Measurements from ENCODE around the gene LACTB. TPM values are rescaled to one million over a fixed set of nuclear protein-coding genes. Genes with fewer than 3 reads are reported as not detected.

The LACTB gene
- total and polyA plus RNA-seq, 2 of the 4 experiments (the other 2 are of a cell fraction): 12.9 to 32.7 TPM

DNA sequence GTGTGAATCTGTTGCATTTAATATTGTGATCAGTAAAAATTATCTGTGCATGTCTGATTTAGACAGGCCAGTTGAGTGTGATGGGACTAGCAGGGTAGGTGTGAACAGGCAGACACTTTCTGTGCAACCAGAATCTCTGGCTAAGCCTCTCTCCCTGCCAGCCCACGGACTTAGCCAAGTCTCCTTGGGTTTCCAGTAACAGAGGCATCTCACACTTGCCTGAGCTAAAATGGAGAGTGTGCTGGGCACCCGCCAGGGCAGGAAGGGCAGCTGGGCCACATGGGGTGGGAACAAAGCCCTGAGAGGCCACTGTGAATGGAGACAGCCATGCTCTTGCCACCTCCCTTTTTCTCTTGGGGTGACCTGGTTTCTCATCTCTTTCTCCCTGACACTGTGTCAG lies 48.1 kb downstream of the LACTB start:
- Histone ChIP-seq H3K27ac (ENCODE audit: insufficient read depth, low read length) (no peak overlapping the region), H2BK5ac (ENCODE audit: low read depth, low read length, poor library complexity, severe bottlenecking) (no peak overlapping the region), H3K9ac (ENCODE audit: low read depth, low read length) (no peak overlapping the region), H4K5ac (ENCODE audit: low read depth, low read length) (no peak overlapping the region; the same call in 1 of the 2 replicates), H3K4me2 (ENCODE audit: low read depth, low read length) (no peak overlapping the region), H2AK5ac (ENCODE audit: low read depth, low read length) (no peak overlapping the region; the same call in 1 of the 2 replicates), H3K18ac (ENCODE audit: low read depth, low read length) (no peak overlapping the region), H4K20me1 (ENCODE audit: insufficient read depth, low read length) (no peaks in the 10 kb centered on the region), H3K4me3 (ENCODE audit: insufficient read depth, low read depth, low read length) (no peak overlapping the region), H2BK15ac (ENCODE audit: low read depth, low read length) (no peak overlapping the region), H3K4me1 (ENCODE audit: control insufficient read depth, insufficient read depth, low read length) (peaks cover 10% of the 10 kb centered on the region), H2BK120ac (ENCODE audit: low read depth, low read length) (no peak overlapping the region), H4K91ac (ENCODE audit: insufficient read depth, low read depth, low read length) (no peak overlapping the region), H3K14ac (replicated peaks; ENCODE audit: low read depth, low read length) (no peak overlapping the region), H3K4ac (ENCODE audit: low read depth, low read length) (no peak overlapping the region), H3K9me3 (ENCODE audit: control insufficient read depth, insufficient read depth, low read length) (no peaks in the 10 kb centered on the region), H3K79me1 (ENCODE audit: low read depth in 1 of 2, low read length in 2 of 2) (no peaks in the 10 kb centered on the region), H3K23ac (ENCODE audit: low read depth, low read length) (no peak overlapping the region), H2BK20ac (ENCODE audit: low read depth, low read length) (no peak overlapping the region), H4K8ac (ENCODE audit: low read depth in 2 of 2, low read length in 2 of 2) (no peak overlapping the region), H3K9me1 (ENCODE audit: insufficient read depth, low read length) (0 out of 2 replicates have a peak, but pooled peaks cover 3% of the 10 kb centered on the region), H2AFZ (replicated peaks; ENCODE audit: low read length, poor library complexity) (no peak overlapping the region), H2AK9ac (replicated peaks; ENCODE audit: low read depth, low read length, poor library complexity) (no peak overlapping the region), H3K56ac (ENCODE audit: extremely low read depth, insufficient read depth, low read length) (no peak overlapping the region), H3K36me3 (ENCODE audit: control insufficient read depth, insufficient read depth, low read length) (no peaks in the 10 kb centered on the region), H3K27me3 (ENCODE audit: control insufficient read depth, insufficient read depth, low read length) (no peaks in the 10 kb centered on the region)
- WGBS, 2 experiments (ENCODE audit: extremely low coverage in 2 of 2, insufficient read length in 1 of 2): 100% methylated on average over 1 of the region's 2 CpGs; no CpG with 5 or more reads in 1 of the 2 experiments
- BruUV-seq (replicated peaks): no TSS peak
- ATAC-seq (ENCODE audit: low read depth) (no peak), DNase-seq (no peak)
- ChIA-PET POLR2A (ENCODE audit: unreplicated experiment) (no interaction called here), CTCF (no interaction called here)
- TF ChIP-seq, protein P1, sequence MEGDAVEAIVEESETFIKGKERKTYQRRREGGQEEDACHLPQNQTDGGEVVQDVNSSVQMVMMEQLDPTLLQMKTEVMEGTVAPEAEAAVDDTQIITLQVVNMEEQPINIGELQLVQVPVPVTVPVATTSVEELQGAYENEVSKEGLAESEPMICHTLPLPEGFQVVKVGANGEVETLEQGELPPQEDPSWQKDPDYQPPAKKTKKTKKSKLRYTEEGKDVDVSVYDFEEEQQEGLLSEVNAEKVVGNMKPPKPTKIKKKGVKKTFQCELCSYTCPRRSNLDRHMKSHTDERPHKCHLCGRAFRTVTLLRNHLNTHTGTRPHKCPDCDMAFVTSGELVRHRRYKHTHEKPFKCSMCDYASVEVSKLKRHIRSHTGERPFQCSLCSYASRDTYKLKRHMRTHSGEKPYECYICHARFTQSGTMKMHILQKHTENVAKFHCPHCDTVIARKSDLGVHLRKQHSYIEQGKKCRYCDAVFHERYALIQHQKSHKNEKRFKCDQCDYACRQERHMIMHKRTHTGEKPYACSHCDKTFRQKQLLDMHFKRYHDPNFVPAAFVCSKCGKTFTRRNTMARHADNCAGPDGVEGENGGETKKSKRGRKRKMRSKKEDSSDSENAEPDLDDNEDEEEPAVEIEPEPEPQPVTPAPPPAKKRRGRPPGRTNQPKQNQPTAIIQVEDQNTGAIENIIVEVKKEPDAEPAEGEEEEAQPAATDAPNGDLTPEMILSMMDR (conservative IDR thresholded peaks at IDR 0.05; ENCODE audit: low read depth, low read length): no peak
- TF ChIP-seq CEBPB (IDR thresholded peaks at IDR 0.05; ENCODE audit: low read depth, low read length) (no peak), MXI1 (IDR thresholded peaks at IDR 0.05; ENCODE audit: borderline replicate concordance, low read depth, low read length) (no peak), FOS (IDR thresholded peaks at IDR 0.05; ENCODE audit: low read depth, low read length) (no peak), POLR2A (IDR thresholded peaks at IDR 0.05; ENCODE audit: low read depth, low read length) (no peak), RAD21 (IDR thresholded peaks at IDR 0.05; ENCODE audit: low read length) (no peak), RCOR1 (IDR thresholded peaks at IDR 0.05; ENCODE audit: insufficient replicate concordance, low read length) (no peak), RFX5 (IDR thresholded peaks at IDR 0.05; ENCODE audit: low read depth, low read length) (no peak)
- in situ Hi-C loops (cut with MboI; ENCODE audit: low sequenced_read_pairs): loop anchor here (25.0 kb wide), 1 partner anchor 243 kb away; no protein-coding TSS in a partner anchor
- dilution Hi-C loops (cut with HindIII; ENCODE audit: low sequenced_read_pairs, unreplicated experiment): no loop called here
- intact Hi-C loops (cut with micrococcal nuclease): no loop called here

Data from IMR-90 (cell line).